Myocyte (in vitro differentiated cells): Measurements from ENCODE around the gene ITPR2. TPM values are rescaled to one million over a fixed set of nuclear protein-coding genes. Genes with fewer than 3 reads are reported as not detected.
"Not testable (repeated sequence)": the region's sequence is repeated elsewhere in the genome, so short reads cannot be mapped to it uniquely, and the experiment has no call there.

Source experiments
- DNase-seq: peaks from one replicate; pipeline ENCODE4 v3.0.0-alpha.2; 2012; ENCODE audit warnings: low read depth
- total RNA-seq: library from RNA; depleted of rRNA; stranded (reverse); fragments of >200 nt; gene quantifications from 2 replicates; pipeline ENCODE4 v1.2.3, GENCODE V29; 2014

The ITPR2 gene
- total RNA-seq, 1 donor from 2014 or later = 8.9 TPM

DNA sequence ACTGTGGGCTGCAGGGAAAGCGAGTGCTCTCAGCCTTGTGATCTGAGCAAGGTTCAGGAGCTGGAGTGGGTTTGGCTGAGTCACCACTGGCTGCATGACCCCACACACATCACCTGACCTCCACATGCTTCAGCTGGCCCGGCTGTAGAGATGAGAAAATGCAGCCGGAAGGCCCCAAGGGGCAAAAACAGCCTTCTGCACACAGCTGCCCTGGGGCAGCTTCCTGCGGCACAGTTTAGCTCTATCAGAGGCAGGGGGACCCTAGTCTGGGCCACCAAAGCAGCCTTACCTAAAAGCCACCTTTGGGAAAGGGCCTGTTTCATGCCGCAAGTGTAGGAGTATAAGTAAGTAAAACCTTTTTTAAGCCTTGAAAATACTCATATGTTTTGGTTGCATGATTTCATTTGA, 514.3 kb downstream of the ITPR2 start:
- DNase-seq = peak; percentile 86

DNA sequence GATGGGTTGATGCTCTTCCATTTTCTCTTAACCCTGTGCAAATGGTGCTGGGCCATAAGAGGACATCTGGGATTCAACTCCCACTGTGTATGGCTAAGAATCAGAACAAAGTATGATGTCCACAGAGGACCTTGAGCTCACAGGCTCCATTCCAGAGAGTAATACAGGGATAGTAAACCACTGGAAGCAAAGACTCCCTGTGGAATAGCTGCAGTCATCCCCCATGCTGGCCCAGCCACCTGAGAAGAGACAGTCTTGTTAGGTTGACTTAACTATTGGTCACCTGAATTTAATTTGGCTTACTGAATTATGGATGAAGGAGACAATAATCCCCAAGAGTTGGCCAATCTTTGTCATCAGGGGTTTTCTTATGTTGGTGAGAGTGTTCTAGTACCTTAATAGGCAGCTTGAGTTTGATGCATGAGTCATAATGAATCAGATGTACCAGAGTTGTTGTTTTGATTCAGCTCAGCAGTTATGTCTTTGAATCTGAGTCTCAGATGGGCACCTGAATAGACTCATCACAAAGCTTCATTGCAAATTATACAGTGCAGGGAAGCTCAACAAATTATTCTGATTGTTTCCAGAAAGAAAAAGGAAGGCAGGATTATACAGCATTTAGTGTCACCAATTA, 514.9 kb downstream of the ITPR2 start:
- DNase-seq = peak; percentile 66

DNA sequence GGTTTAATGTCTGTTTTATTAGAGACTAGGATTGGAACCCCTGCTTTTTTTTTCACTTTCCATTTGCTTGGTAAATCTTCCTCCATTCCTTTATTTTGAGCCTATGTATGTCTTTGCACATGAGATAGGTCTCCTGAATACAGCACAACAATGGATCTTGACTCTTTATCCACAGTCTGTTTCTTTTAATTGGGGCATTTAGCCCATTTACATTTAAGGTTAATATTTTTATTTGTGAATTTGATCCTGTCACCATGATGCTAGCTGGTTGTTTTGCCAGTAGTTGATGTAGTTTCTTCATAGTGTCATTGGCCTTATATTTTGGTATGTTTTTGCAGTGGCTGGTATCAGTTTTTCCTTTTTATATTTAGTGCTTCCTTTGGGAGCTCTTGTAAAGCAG, 518.9 kb downstream of the ITPR2 start:
- DNase-seq = not testable (repeated sequence)

DNA sequence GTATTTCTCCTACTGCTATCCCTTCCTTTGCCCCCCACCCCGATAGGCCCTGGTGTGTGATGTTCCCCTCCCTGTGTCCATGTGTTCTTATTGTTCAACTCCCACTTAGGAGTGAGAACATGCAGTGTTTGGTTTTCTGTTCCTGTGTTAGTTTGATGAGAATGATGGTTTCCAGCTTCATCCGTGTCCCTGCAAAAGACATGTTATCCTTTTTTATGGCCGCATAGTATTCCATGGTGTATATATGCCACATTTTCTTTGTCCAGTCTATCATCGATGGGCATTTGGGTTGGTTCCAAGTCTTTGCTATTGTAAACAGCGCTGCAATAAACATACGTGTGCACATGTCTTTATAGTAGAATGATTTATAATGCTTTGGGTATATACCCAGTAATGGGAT, 522.5 kb downstream of the ITPR2 start:
- DNase-seq = not testable (repeated sequence)

DNA sequence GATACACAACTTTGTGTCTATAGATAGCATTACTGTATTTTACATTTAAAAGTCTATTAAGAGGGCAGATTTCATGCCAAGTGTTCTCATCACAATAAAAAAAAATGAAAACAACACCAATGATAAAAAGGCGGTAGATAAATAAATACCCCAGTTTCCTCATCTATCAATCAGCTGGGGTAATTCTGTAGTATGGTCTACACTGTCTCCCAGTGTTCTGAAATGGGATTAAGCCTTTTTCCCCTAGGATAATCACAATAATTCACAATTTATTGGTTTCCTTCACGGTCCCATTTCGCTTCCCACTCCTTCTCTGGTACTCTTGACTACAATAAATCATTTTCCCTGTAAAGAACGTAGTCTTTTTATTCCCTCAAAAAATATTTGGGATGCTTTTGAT, 523.4 kb downstream of the ITPR2 start:
- DNase-seq = no peak

DNA sequence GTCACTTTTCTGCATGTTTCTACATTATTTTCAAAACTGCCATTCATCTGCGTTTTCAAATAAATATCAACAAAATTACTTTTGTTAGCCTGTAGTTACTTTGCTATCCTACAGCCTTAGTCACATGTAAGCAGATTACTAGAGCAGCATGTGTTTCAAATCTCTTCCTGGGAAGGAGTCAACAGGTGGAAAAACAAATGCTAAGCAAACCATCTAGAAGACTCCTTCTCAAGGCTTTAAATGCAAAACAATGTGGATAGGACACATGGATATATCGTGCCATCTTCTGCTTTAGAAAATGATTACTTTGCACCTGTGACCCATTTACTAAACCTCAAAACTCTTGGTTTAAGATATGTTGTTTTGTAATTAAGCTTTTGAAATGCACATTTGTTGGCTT, 528.7 kb downstream of the ITPR2 start:
- peak; percentile 55 for DNase-seq

DNA sequence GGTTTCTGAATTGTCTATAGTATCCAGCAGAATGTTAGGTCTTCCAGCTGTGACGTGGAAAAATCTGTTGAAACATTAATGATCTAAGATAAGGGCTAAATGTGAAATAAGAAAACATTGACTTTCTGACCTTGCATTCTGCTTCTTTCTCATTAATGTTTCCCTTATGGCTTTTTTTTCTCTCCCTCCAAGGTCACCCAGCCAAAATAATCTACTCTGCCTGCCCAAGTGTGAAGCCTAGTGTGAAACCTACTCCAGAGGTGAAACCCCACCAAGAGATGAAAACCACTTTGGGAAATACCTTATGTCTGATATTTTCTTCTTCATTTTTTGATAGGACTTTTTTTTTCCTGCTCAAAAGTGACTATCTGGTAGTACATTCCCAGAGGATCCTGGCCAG, 529.6 kb downstream of the ITPR2 start:
- DNase-seq = no peak

DNA sequence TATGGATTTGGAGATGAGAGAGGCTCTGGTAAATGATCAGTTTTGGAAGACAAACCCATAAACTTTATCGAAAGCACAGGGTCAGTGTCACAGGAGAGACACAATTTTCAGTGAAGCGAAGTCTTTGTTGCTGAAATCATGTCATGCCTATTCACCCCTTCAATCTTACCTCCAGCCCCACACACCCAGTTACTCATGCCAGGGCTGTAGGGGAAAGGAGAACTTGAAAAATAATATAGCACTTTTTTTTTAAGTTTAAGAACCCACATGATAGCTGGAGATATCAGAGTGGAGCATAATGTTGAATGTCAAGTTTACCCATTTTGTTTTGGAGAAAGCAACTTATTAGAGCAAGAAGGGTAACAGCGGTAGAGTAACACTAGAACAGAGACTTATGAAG, 530.2 kb downstream of the ITPR2 start:
- DNase-seq = no peak

DNA sequence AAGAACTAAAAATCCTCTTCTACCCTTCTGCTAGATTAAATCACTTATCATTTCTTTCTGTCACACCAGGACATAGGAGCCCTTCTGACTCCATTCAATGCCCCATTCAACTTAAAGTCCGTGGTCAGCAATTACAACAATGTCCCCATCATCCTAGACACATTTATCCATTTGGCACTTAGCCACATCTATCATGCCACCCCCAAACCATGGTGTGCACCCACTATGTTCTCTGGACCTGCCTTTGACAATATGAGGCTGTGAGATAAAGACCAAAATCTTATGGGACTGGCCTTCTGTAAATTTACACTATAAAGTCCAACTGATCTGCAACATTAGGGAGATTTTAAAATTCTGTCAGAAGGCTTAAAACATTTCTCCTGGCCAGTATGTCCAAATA, 533.2 kb downstream of the ITPR2 start:
- DNase-seq = no peak

DNA sequence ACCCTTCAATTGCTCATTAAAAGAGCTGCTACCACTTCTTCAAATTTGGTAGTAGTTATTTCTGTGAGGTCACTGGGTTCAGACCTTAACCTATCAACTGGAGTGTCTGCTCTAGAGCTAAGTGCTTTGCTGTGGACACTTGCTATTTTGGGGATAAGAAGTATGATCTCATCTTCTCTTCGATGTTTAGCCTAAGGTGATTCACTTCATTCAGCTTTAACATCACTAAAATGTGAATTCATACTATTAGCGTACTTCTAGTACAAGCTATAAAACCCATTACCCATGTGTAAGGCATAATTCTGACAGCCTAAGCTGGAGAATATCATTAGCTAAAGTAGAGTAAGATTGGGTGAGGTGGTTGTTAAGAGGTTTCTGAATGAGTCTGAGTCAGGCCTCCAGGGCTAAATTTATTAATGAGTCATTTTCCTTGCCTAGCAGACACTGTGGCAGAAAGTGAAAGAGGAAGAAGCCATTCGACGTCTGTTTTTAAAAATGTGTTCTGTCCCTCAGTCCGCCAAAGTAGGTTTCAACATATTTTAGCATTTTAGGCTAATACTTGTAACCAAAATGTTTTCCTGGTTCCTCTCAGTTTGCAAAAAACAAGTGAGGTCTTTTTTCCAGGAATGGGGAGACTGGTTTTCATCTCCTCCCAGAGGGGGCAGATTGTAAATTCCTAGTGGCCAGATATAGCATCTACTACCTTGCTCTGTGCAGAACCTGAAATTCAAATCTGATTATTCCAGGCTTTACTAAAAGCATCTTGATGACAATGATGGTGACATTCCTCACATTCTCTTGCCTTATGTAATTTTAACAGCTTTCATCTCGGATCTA, 534.0 kb downstream of the ITPR2 start:
- peak; percentile 88 for DNase-seq

DNA sequence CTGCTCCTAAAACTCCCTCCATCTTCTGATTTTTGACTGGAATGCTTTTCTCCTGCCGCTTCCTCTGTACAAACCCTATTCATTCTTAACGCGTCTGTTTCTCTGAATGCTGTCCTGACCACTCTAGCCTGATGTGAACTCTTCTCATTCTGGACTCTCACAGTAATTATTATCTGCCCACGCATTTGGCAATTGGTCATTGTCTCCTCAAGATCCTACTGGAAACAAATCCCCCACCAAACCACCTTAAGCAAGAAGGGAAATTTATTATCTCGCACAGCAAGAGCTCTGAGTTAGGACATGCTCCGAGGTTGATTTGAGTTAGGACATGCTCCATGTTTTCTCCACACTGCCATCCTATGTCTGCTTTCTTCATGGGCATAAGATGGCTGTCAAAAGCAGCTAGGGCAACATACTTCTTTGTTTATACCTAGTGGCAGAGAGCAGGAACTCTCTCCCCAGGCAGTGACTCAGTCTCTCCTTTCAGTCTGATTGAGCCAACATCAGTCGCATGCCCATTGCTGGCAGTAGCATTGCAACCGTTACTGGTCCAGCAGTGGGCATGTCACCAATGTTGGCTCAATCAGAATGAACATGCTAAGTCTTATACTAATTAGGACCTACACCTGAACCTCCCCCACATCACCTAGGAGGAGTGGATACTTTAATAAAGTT, 535.5 kb downstream of the ITPR2 start:
- DNase-seq = no peak

DNA sequence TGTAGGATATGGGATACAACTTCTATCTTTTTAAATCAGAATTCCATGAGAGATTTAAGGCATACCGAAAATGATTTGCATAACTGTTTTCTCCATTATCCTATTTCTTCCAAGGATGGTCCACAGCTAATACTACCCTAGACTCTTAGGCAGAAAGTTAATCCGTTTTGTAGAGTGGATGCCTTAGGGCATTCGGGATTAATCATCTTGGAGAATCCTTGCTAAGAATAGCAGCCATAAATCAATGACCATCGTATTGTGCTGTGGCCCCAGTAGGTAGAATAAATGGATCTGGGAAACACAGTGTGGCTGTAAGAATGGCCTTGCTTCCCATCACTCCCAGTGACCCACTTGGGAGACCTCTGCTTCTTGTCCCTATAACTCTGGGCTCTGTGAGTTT, 538.0 kb downstream of the ITPR2 start:
- no peak for DNase-seq

DNA sequence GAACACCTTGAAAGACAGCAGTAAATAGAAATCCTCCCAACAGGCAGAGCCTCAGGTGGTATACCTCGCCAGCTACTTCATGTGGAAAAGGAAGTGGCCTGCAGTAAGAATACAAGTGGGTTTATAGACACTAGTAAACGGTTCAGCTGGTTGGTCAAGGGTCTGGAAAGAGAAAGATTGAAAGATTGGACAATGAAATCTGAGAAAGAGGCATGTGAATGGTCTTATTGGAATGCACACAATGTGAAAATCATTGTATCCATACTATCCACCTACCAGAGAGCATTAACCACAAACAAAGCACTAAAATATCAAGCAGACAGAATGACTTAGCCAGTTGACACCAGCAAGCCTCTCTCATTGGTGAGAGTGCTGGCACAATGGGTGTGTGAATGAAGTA, 539.4 kb downstream of the ITPR2 start:
- no peak for DNase-seq

DNA sequence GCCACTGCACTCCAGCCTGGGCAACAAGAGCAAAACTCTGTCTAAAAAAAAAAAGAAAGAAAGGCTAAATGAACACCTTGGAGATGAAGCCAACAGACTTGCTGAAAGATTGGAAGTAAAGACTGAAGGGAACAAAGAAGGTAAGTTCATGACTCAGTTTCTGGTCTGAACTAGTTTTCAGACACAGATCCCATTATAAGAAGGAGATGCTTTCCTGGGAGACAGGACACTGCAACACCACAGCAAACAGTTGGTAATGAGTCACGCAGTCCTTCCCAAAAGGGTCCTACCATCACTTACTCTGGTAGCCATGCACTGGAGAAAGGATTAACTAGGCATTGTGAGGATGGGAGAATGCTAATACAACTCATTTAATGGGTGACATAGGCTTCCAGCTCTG, 540.4 kb downstream of the ITPR2 start:
- no peak for DNase-seq

DNA sequence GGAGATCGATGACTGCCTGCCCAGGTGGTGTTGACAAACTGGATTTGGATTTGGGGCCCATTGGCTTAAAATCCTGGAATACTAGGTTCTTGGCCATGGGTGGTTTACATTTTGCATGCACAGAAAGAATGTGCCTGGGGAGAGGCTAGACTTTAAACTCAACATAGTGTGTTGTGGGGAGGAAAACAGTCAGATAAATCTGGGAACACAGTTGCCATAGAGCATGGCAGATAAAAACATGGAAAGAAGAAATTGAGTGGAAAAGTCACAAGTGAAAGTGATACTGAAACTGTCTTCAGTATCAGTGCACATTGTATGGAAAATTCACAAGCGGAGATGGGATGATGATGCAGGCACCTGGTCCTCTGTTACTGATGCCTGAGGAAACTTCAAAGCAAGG, 542.4 kb downstream of the ITPR2 start:
- no peak for DNase-seq

DNA sequence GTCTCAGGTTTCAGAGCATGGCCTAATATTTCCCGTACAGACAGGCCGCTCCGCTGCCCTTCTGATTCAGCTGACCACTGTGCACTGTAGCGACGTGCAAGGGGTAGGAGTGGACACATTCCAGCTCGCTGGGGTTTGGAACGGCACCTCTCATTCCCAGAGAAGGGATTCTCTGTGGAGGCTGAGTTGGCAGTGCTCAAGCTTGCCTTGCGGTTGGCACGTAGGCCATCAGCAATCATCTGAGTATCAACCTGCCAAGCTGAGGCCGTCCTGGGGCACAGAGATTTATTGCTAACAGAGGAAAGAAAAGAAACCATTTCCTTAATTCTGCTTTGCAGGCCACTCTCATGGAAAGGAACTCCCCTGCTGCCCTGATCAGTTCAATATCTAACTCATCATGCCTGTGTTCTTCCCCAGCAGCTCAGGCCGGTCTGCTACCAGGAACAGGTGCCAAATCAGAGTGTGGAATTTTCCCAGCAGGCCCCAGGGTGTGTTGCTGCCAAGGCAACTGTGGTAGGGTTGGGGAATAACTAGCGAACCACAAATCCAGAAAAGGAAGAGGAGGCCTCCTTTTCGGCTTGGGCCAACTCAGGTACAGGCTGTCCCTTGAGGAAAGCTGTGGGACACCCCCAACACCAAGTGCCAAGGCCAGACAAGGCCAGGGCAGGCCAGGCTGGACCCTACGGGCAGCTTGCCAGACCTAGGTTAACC, 545.2 kb downstream of the ITPR2 start:
- DNase-seq = peak; percentile 98

Other genes starting within 250 kb of the ITPR2 start
- gene INTS13, start 104.8 kb upstream of the ITPR2 start, total RNA-seq = 51.1 and 70.4 TPM in 2 replicates
- 55.0 and 62.0 TPM in 2 replicates for gene FGFR1OP2, start 105.3 kb upstream of the ITPR2 start, total RNA-seq
- gene TM7SF3, start 181.2 kb upstream of the ITPR2 start, total RNA-seq = 56.4 and 78.7 TPM in 2 replicates
- gene MED21, start 189.4 kb upstream of the ITPR2 start, total RNA-seq = 60.9 and 73.5 TPM in 2 replicates
- not detected in 2 replicates for gene C12orf71, start 249.4 kb upstream of the ITPR2 start, total RNA-seq